Activated CD4-positive, alpha-beta T cell treated with anti-CD3 and anti-CD28 coated beads, Interleukin-2, amount 10 ng/mL, durations not matched to agents 24 days and 14 days (primary cell): ENCODE measurements around the gene TK2. TPM values are rescaled to one million over a fixed set of nuclear protein-coding genes. Genes with fewer than 3 reads are reported as not detected.

Source experiments
- DNase-seq: peaks from one replicate; pipeline ENCODE4 v3.0.0; 2022
- H3K27ac Mint-ChIP-seq: one replicate; pipeline ENCODE4 v1.8.0; 2022; ENCODE audit warnings: mild to moderate bottlenecking, mixed read lengths
- H3K27me3 Mint-ChIP-seq: one replicate; pipeline ENCODE4 v1.8.0; 2022; ENCODE audit warnings: mixed read lengths
- H3K36me3 Mint-ChIP-seq: one replicate; pipeline ENCODE4 v1.8.0; 2022; ENCODE audit warnings: low read depth, mild to moderate bottlenecking, mixed read lengths
- H3K4me1 Mint-ChIP-seq: one replicate; pipeline ENCODE4 v1.8.0; 2021; ENCODE audit warnings: mixed read lengths
- H3K4me3 Mint-ChIP-seq: one replicate; pipeline ENCODE4 v1.8.0; 2022; ENCODE audit warnings: mild to moderate bottlenecking, moderate library complexity, mixed read lengths
- H3K9me3 Mint-ChIP-seq: one replicate; pipeline ENCODE4 v1.8.0; 2021; ENCODE audit warnings: mixed read lengths
- intact Hi-C: fragments of 100-400 bp; cut with micrococcal nuclease; formaldehyde crosslinking; loops from one replicate; pipeline ENCODE4 v1.15.1; 2023
- total RNA-seq: library from RNA; stranded (reverse); gene quantifications from 2 replicates; pipeline ENCODE4 v1.2.3, GENCODE V29; 2022

The TK2 gene
- total RNA-seq, 1 donor from 2014 or later: 5.8 TPM

DNA sequence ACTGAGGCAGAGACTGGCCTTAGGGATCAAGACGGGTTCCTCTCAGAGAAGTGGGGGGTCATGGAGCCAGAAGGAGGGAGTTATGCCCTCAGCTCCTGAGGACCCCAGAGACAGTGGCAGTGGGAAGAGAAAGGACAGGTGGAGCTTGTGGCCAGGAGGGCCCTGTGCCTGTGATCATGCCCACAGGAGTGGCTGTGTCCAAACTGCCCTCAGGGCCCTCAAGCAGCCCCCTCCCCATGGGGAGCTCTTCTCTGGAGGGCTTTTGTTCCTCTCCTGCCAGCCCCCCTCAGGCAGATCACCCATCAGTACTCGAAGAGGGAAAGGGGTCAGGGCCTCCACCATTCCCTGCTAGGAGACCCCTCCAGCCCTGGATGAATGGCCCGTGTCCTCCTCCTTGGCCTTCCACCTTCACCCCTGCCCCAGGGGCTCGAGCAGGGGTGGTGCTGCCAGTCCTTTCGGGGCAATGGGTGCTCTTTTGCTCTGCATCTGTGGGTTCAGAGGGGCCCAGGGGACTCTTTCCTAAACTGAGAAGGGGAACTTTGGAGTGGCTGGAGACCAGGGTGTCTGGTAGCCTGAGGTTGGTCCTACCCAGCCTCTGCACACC lies 70.2 kb downstream of the TK2 start:
- H3K4me1 Mint-ChIP-seq: peaks cover 38% of the 10 kb centered on the region
- H3K9me3 Mint-ChIP-seq: no peaks in the 10 kb centered on the region
- no peak for DNase-seq
- peak overlapping the region; percentile 66 for H3K27ac Mint-ChIP-seq
- H3K27me3 Mint-ChIP-seq: no peaks in the 10 kb centered on the region
- H3K36me3 Mint-ChIP-seq: no peaks in the 10 kb centered on the region
- no peak overlapping the region for H3K4me3 Mint-ChIP-seq
- intact Hi-C loops: loop anchor here (5.0 kb wide), 1 partner anchor 128 kb away; no protein-coding TSS in a partner anchor

GRCh38 chr16:66478733-66479511 lies 71.0 kb downstream of the TK2 start:
- H3K4me1 Mint-ChIP-seq: peaks cover 40% of the 10 kb centered on the region
- DNase-seq: peak; percentile 93
- H3K4me3 Mint-ChIP-seq: no peak overlapping the region

GRCh38 chr16:66477028-66477515 lies 72.8 kb downstream of the TK2 start:
- no peaks in the 10 kb centered on the region for H3K36me3 Mint-ChIP-seq
- H3K27ac Mint-ChIP-seq: peak overlapping the region; percentile 66
- peaks cover 31% of the 10 kb centered on the region for H3K4me1 Mint-ChIP-seq
- H3K9me3 Mint-ChIP-seq: no peaks in the 10 kb centered on the region
- DNase-seq: no peak
- H3K4me3 Mint-ChIP-seq: no peak overlapping the region
- intact Hi-C loops: loop anchor here (5.0 kb wide), 1 partner anchor 130 kb away; no protein-coding TSS in a partner anchor
- no peaks in the 10 kb centered on the region for H3K27me3 Mint-ChIP-seq

More at GRCh38 chr16:66478733-66479511, 71.0 kb downstream of the TK2 start:
- intact Hi-C loops: loop anchor here (1.0 to 5.0 kb wide), 4 partner anchors 38 to 128 kb away; no protein-coding TSS in a partner anchor
- H3K27ac Mint-ChIP-seq: peak overlapping the region; percentile 82
- no peaks in the 10 kb centered on the region for H3K9me3 Mint-ChIP-seq
- no peaks in the 10 kb centered on the region for H3K36me3 Mint-ChIP-seq
- no peaks in the 10 kb centered on the region for H3K27me3 Mint-ChIP-seq

DNA sequence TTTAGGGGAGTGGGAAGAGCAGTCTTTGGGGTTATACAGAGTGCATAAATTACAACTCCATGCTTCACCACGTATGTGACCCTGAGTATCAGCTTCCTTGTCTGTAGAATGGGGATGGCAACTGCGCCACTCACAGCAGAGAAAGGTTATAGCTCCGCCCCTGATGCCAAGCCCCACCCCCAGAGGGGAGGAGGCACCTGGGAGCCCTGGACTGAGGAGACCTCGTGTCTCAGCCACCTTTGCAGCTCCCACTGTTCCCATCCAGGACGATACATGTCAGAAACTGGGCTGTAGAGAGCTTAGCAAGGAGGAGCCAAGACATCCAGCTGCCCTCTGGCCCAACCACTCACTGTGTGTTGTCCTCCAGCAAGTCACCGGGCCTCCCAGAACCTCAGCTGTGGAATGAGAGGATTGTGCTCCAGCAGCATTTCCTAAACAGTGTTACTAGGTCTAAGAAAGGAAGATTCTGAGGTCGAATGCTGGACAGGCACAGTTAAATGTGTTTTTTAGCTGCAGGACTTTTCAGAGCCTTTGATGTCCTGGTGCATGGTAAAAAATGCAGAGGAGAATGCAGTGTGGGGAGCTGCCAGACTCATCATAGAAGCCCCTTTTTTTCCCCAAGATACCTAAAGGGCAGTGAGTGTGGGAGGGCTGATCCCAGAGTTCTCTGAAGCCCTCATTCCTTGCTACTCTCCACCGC lies 73.4 kb downstream of the TK2 start:
- peak; percentile 86 for DNase-seq
- Mint-ChIP-seq H3K27me3 (no peaks in the 10 kb centered on the region), H3K4me3 (no peak overlapping the region), H3K27ac (peak overlapping the region; percentile 66), H3K4me1 (peaks cover 31% of the 10 kb centered on the region), H3K36me3 (no peaks in the 10 kb centered on the region), H3K9me3 (no peaks in the 10 kb centered on the region)
- intact Hi-C loops: loop anchor here (5.0 kb wide), 1 partner anchor 131 kb away; no protein-coding TSS in a partner anchor

- Mint-ChIP-seq H3K4me3 (no peak overlapping the region), H3K36me3 (no peaks in the 10 kb centered on the region), H3K27ac (no peak overlapping the region), H3K27me3 (no peaks in the 10 kb centered on the region), H3K4me1 (peaks cover 31% of the 10 kb centered on the region), H3K9me3 (no peaks in the 10 kb centered on the region)
- intact Hi-C loops: loop anchor here (2.0 to 5.0 kb wide), 2 partner anchors 68 to 132 kb away; no protein-coding TSS in a partner anchor
- no peak for DNase-seq
Measured at GRCh38 chr16:66475232-66475631, 74.7 kb downstream of the TK2 start.

DNA sequence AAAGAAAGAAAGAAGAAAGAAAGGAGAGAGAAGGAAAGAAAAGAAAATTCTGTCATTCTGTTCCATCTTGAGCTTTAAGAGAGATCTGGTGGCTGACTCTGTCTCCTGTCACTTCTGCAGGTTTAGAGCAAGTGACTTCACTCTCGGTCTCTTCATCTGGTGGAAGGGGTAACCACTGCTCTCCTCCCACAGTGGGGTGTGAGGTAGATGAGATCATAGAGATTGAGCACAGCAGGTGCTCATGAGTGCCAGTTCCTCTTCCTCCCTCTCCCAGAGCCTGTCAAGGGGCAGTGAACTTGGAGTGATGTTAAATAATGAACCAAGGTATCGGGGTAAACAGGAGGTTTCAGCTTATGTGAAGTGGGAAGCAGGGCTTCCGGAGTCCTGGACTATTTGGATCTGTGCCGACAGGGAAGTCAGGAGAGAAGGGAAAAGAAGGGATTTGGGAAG lies 75.1 kb downstream of the TK2 start:
- intact Hi-C loops: loop anchor here (2.0 to 5.0 kb wide), 2 partner anchors 68 to 133 kb away; no protein-coding TSS in a partner anchor
- Mint-ChIP-seq H3K27me3 (no peaks in the 10 kb centered on the region), H3K4me3 (peak overlapping the region; percentile 10), H3K9me3 (no peaks in the 10 kb centered on the region), H3K4me1 (peaks cover 31% of the 10 kb centered on the region), H3K27ac (peak overlapping the region; percentile 77), H3K36me3 (no peaks in the 10 kb centered on the region)
- peak; percentile 90 for DNase-seq

- Mint-ChIP-seq H3K9me3 (no peaks in the 10 kb centered on the region), H3K27ac (peak overlapping the region; percentile 27), H3K4me1 (peaks cover 28% of the 10 kb centered on the region), H3K4me3 (peak overlapping the region; percentile 19), H3K27me3 (no peaks in the 10 kb centered on the region), H3K36me3 (no peaks in the 10 kb centered on the region)
- DNase-seq: no peak
- intact Hi-C loops: loop anchor here (2.0 kb wide), 1 partner anchor 67 kb away; no protein-coding TSS in a partner anchor
Measured at GRCh38 chr16:66473654-66474519, 76.0 kb downstream of the TK2 start.

GRCh38 chr16:66473051-66473571 lies 76.8 kb downstream of the TK2 start:
- Mint-ChIP-seq H3K27ac (no peak overlapping the region), H3K4me1 (peaks cover 23% of the 10 kb centered on the region), H3K9me3 (no peaks in the 10 kb centered on the region), H3K27me3 (no peaks in the 10 kb centered on the region), H3K36me3 (no peaks in the 10 kb centered on the region), H3K4me3 (no peak overlapping the region)
- DNase-seq: no peak
- intact Hi-C loops: no loop called here

DNA sequence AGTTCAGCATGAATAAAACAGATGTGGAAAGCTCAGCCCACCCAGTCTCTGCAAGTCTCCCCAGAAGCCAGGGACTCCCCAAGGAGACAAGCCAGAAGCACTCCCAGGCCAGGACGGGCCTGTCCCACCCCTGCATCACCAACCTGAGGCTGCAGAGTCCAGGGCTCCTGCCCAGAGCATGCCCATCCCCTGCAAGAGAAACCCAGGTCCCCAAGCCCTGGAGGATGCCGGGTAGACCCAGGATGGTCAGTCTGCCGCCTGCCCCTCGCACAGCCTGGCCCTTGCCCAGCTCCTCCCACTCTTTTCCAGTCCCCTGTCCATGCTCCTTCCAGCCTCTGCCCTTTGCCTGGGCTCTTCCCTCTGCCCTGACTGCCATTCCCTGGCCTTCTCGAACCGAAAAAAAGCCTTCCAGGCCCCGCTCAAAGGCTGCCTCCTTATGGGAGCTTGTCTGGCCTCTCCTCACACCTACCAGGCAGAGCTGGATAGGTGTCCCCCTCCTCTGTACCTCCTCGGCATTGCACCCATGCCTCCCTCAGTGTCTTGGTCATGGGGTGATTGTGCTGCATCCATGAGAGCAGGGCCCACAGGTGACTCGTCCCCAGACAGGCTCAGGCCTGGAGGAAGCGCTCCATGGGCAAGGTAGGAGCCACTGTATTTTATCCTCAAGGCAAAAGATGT lies 78.1 kb downstream of the TK2 start:
- H3K9me3 Mint-ChIP-seq: no peaks in the 10 kb centered on the region
- no peaks in the 10 kb centered on the region for H3K36me3 Mint-ChIP-seq
- H3K27me3 Mint-ChIP-seq: no peaks in the 10 kb centered on the region
- no peak overlapping the region for H3K27ac Mint-ChIP-seq
- peaks cover 19% of the 10 kb centered on the region for H3K4me1 Mint-ChIP-seq
- intact Hi-C loops: no loop called here
- DNase-seq: no peak
- no peak overlapping the region for H3K4me3 Mint-ChIP-seq

DNA sequence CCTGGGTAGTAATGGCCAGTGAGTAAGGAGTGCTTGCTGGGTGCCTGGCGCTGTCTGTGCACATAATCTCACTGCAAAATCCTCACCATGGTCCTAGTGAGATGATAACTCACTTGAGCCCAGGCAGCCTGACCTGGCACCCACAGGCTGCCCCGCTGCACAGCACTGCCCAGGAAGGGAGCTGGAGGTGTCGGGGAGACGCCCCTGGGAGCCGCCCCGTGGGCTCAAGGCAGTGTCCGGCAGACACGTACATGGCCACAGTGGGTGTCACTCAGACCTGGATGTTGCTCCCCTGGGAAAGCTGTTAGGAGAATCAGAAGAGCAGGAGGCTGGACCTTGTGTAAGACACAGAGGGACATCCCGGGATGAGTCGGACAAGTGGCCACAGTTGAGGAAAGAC lies 78.7 kb downstream of the TK2 start:
- Mint-ChIP-seq H3K36me3 (peaks cover under 1% of the 10 kb centered on the region), H3K27ac (no peak overlapping the region), H3K27me3 (peaks cover 2% of the 10 kb centered on the region), H3K4me1 (peaks cover 15% of the 10 kb centered on the region), H3K4me3 (no peak overlapping the region), H3K9me3 (no peaks in the 10 kb centered on the region)
- DNase-seq: no peak
- intact Hi-C loops: no loop called here

DNA sequence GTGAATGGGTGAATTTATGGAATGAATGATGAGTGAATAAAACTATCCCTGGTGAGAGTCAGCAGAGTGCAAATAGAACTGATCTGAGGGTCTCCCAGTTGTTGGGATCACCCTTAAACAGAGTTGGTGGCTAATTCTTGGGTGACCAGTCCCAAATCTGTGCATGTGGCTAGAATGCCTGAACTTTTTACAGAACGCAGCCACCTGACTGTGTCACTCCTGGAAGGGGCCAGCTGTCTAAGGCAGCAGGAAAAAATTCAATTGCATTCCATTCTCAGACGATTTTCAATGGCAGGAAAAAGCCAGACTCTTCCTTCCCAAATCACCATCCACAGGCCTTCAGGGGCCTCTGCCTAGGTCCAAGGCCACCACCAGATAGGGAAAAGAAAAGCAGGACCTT lies 79.4 kb downstream of the TK2 start:
- H3K9me3 Mint-ChIP-seq: no peaks in the 10 kb centered on the region
- H3K27ac Mint-ChIP-seq: no peak overlapping the region
- DNase-seq: no peak
- H3K4me3 Mint-ChIP-seq: no peak overlapping the region
- peaks cover 1% of the 10 kb centered on the region for H3K36me3 Mint-ChIP-seq
- intact Hi-C loops: no loop called here
- H3K27me3 Mint-ChIP-seq: peaks cover 5% of the 10 kb centered on the region
- peaks cover 13% of the 10 kb centered on the region for H3K4me1 Mint-ChIP-seq

- Mint-ChIP-seq H3K27me3 (peaks cover 8% of the 10 kb centered on the region), H3K4me3 (no peak overlapping the region), H3K4me1 (peaks cover 13% of the 10 kb centered on the region), H3K36me3 (peaks cover 1% of the 10 kb centered on the region), H3K27ac (no peak overlapping the region), H3K9me3 (no peaks in the 10 kb centered on the region)
- intact Hi-C loops: no loop called here
- DNase-seq: no peak
Measured at GRCh38 chr16:66469947-66470546, 79.9 kb downstream of the TK2 start.
